H1 (cell line): ENCODE data around the gene DTX4. TPM values are rescaled to one million over a fixed set of nuclear protein-coding genes. Genes with fewer than 3 reads are reported as not detected.

ENCODE experiments used
- CTCF ChIA-PET: fragments of 300-600 bp; sonication (Branson Sonifier 250); formaldehyde crosslinking; loops from one replicate; lab custom pipeline; 2021; ENCODE audit not compliant: partially characterized antibody; lab: Charles Lee
- POLR2A ChIA-PET: fragments of 300-600 bp; sonication (Branson Sonifier 250); formaldehyde crosslinking; loops from one replicate; lab custom pipeline; 2021; ENCODE audit warnings: inconsistent platforms; ENCODE audit not compliant: partially characterized antibody; lab: Charles Lee
- DNase-seq, 2 experiments: peaks; one replicate each; pipeline versions ENCODE4 v3.0.0 to v3.0.0-alpha.2; 2010 to 2022; ENCODE audit warnings: low spot score in 2 of 2, low read depth in 1 of 2, mixed read lengths in 1 of 2
- FAIRE-seq: peaks from 2 replicates; lab custom pipeline; 2011; peaks lifted over from hg19 to GRCh38; lab: Jason Lieb, UNC
- H2AFZ ChIP-seq: 2 replicates; pipeline ENCODE4 v1.8.1; 2012; ENCODE audit warnings: low read length, inconsistent platforms
- H2AK5ac ChIP-seq: 2 replicates; pipeline ENCODE4 v1.6.1; 2013; ENCODE audit warnings: low read depth, low read length
- H2BK120ac ChIP-seq: replicated peaks from 2 replicates; pipeline ENCODE3; 2013; ENCODE audit warnings: low read depth, low read length, inconsistent platforms
- H2BK12ac ChIP-seq: 2 replicates; pipeline ENCODE4 v1.6.1; 2013; ENCODE audit warnings: low read depth, low read length
- H2BK15ac ChIP-seq: 2 replicates; pipeline ENCODE4 v1.6.1; 2013; ENCODE audit warnings: low read length
- H2BK20ac ChIP-seq: 2 replicates; pipeline ENCODE4 v1.6.1; 2013; ENCODE audit warnings: low read length
- H2BK5ac ChIP-seq: 2 replicates; pipeline ENCODE4 v1.6.1; 2013; ENCODE audit warnings: low read depth, low read length
- H3K14ac ChIP-seq: 2 replicates; pipeline ENCODE4 v1.6.1; 2013; ENCODE audit warnings: inconsistent platforms; ENCODE audit not compliant: insufficient read length
- H3K18ac ChIP-seq: 2 replicates; pipeline ENCODE4 v1.6.1; 2013; ENCODE audit warnings: low read length; ENCODE audit errors: extremely low read depth
- H3K23ac ChIP-seq: 2 replicates; pipeline ENCODE4 v1.6.1; 2013; ENCODE audit warnings: inconsistent platforms; ENCODE audit not compliant: insufficient read length
- H3K23me2 ChIP-seq: 2 replicates; pipeline ENCODE4 v1.6.1; 2013; ENCODE audit warnings: low read depth, low read length
- H3K27ac ChIP-seq: 2 replicates; pipeline ENCODE4 v1.6.1; 2011; ENCODE audit warnings: low read depth, low read length, inconsistent platforms
- H3K27me3 ChIP-seq, 4 experiments: replicated peaks in 1 of 4; 1 replicate in 1 of 4; 2 replicates in 3 of 4; pipeline versions ENCODE4 v1.6.1 to v1.8.1; 2011 to 2013; ENCODE audit warnings: low read length in 3 of 4, mild to moderate bottlenecking in 3 of 4, inconsistent platforms in 2 of 4, mixed read lengths in 2 of 4, moderate library complexity in 1 of 4; ENCODE audit not compliant: control insufficient read depth in 3 of 4, insufficient read depth in 3 of 4; ENCODE audit errors: extremely low read depth in 1 of 4
- H3K36me3 ChIP-seq, 4 experiments: 2 replicates each; pipeline versions ENCODE4 v1.6.1 to v1.8.1; 2011 to 2013; ENCODE audit warnings: mild to moderate bottlenecking in 4 of 4, low read length in 3 of 4, moderate library complexity in 2 of 4, control low read depth in 1 of 4, inconsistent platforms in 1 of 4; ENCODE audit not compliant: insufficient read depth in 4 of 4, control insufficient read depth in 2 of 4
- H3K4ac ChIP-seq: replicated peaks from 2 replicates; pipeline ENCODE3; 2013; ENCODE audit warnings: low read length, low read depth, mixed read lengths, inconsistent platforms; ENCODE audit not compliant: insufficient read length
- H3K4me1 ChIP-seq, 4 experiments: replicated peaks in 1 of 4; 1 replicate in 1 of 4; 2 replicates in 3 of 4; pipeline versions ENCODE4 v1.6.1 to v1.8.1; 2011 to 2013; ENCODE audit warnings: low read length in 3 of 4, inconsistent platforms in 2 of 4, mixed read lengths in 1 of 4; ENCODE audit not compliant: insufficient read depth in 4 of 4, control insufficient read depth in 3 of 4
- H3K4me2 ChIP-seq, 2 experiments: 2 replicates each; pipeline versions ENCODE4 v1.6.1 to v1.8.1; 2011 to 2013; ENCODE audit warnings: low read depth in 2 of 2, low read length in 2 of 2, control low read depth in 1 of 2, inconsistent platforms in 1 of 2, mild to moderate bottlenecking in 1 of 2; ENCODE audit not compliant: insufficient read depth in 1 of 2
- H3K4me3 ChIP-seq, 4 experiments: fragments of 200-600, 300-600 bp in 1 of 4; sonication (generic), shearing (Covaris generic), sonication (Bioruptor Twin) in 1 of 4; 2 replicates each; pipeline versions ENCODE4 v1.5.1 to v1.8.1; 2011 to 2016; ENCODE audit warnings: low read length in 4 of 4, low read depth in 3 of 4, control low read depth in 2 of 4, inconsistent platforms in 2 of 4, mild to moderate bottlenecking in 2 of 4, mixed read lengths in 1 of 4, moderate library complexity in 1 of 4; ENCODE audit not compliant: insufficient read depth in 2 of 4; ENCODE audit errors: extremely low read depth in 1 of 4
- H3K56ac ChIP-seq: replicated peaks from 2 replicates; pipeline ENCODE3; 2013; ENCODE audit warnings: low read depth, mild to moderate bottlenecking, mixed read lengths, low read length, inconsistent platforms; ENCODE audit not compliant: insufficient read length
- H3K79me1 ChIP-seq: 2 replicates; pipeline ENCODE4 v1.6.1; 2013; ENCODE audit warnings: low read depth, low read length, control low read depth
- H3K79me2 ChIP-seq, 2 experiments: 2 replicates each; pipeline versions ENCODE4 v1.6.1 to v1.8.1; 2012 to 2013; ENCODE audit warnings: low read length in 2 of 2, mild to moderate bottlenecking in 2 of 2, inconsistent platforms in 1 of 2; ENCODE audit not compliant: insufficient read depth in 2 of 2, control insufficient read depth in 1 of 2
- H3K9ac ChIP-seq, 4 experiments: replicated peaks in 1 of 4; 1 replicate in 1 of 4; 2 replicates in 3 of 4; pipeline versions ENCODE4 v1.6.1 to v1.8.1; 2011 to 2013; ENCODE audit warnings: low read depth in 3 of 4, low read length in 3 of 4, control low read depth in 2 of 4, mild to moderate bottlenecking in 2 of 4, moderate library complexity in 2 of 4, inconsistent platforms in 1 of 4; ENCODE audit errors: extremely low read depth in 1 of 4
- H3K9me3 ChIP-seq, 2 experiments: 2 replicates each; pipeline versions ENCODE4 v1.6.1 to v1.8.1; 2012 to 2013; ENCODE audit warnings: mild to moderate bottlenecking in 2 of 2, moderate library complexity in 2 of 2, control low read depth in 1 of 2, inconsistent platforms in 1 of 2, low read depth in 1 of 2, low read length in 1 of 2, mixed read lengths in 1 of 2; ENCODE audit not compliant: insufficient read depth in 2 of 2
- H4K20me1 ChIP-seq, 2 experiments: replicated peaks in 1 of 2; 2 replicates each; pipeline versions ENCODE3 to v1.8.1; 2011 to 2013; ENCODE audit warnings: inconsistent platforms in 2 of 2, low read length in 2 of 2, mild to moderate bottlenecking in 1 of 2; ENCODE audit not compliant: insufficient read depth in 2 of 2, control insufficient read depth in 1 of 2
- H4K5ac ChIP-seq: 2 replicates; pipeline ENCODE4 v1.6.1; 2013; ENCODE audit warnings: low read length, low read depth, mixed read lengths, inconsistent platforms; ENCODE audit not compliant: insufficient read length
- H4K8ac ChIP-seq: 2 replicates; pipeline ENCODE4 v1.8.0; 2013; ENCODE audit warnings: mild to moderate bottlenecking, moderate library complexity, low read length, inconsistent platforms; ENCODE audit not compliant: insufficient read depth; ENCODE audit errors: extremely low read depth
- H4K91ac ChIP-seq: replicated peaks from 2 replicates; pipeline ENCODE3; 2013; ENCODE audit warnings: low read length, mixed read lengths, inconsistent platforms; ENCODE audit not compliant: insufficient read length
- CTCF ChIP-seq, 3 experiments: IDR thresholded peaks; 1 replicate in 2 of 3; 2 replicates in 1 of 3; pipeline versions ENCODE4 v1.5.1 to v1.6.1; 2011; ENCODE audit warnings: low read length in 3 of 3, mild to moderate bottlenecking in 3 of 3, inconsistent platforms in 2 of 3, low read depth in 1 of 3, moderate library complexity in 1 of 3; ENCODE audit not compliant: insufficient read depth in 1 of 3; ENCODE audit errors: control extremely low read depth in 1 of 3
- HDAC6 ChIP-seq: IDR thresholded peaks from one replicate; pipeline ENCODE4 v1.7.1; 2012; ENCODE audit warnings: low read depth, mild to moderate bottlenecking, inconsistent platforms, low read length, moderate library complexity
- RAD21 ChIP-seq, 2 experiments: IDR thresholded peaks in 1 of 2; conservative IDR thresholded peaks in 1 of 2; 2 replicates each; pipeline ENCODE4 v1.6.1; 2011; ENCODE audit warnings: low read depth in 2 of 2, low read length in 2 of 2, improper control_type of control experiment in 1 of 2, inconsistent platforms in 1 of 2, mild to moderate bottlenecking in 1 of 2, moderate library complexity in 1 of 2
- SP4 ChIP-seq: IDR thresholded peaks from 2 replicates; pipeline ENCODE4 v1.6.1; 2012; ENCODE audit warnings: low read length, inconsistent platforms
- YY1 ChIP-seq: IDR thresholded peaks from 2 replicates; pipeline ENCODE4 v1.6.1; 2011; ENCODE audit warnings: low read depth, mild to moderate bottlenecking, low read length
- WGBS, 2 experiments: shearing (Covaris generic) in 1 of 2; methylation state at CpG; one replicate each; pipeline versions ENCODE4 v1.1.6 to v1.1.7; 2013 to 2015; ENCODE audit warnings: low lambda C conversion rate in 2 of 2, mixed read lengths in 2 of 2, inconsistent platforms in 1 of 2, low coverage in 1 of 2, missing lambda C conversion rate in 1 of 2; ENCODE audit not compliant: insufficient replicate concordance in 2 of 2, insufficient coverage in 1 of 2, insufficient read length in 1 of 2; ENCODE audit errors: extremely low coverage in 1 of 2, missing lambda C conversion rate in 1 of 2; 5-methylcytosine and 5-hydroxymethylcytosine counted together
- polyA plus RNA-seq, 7 experiments: library from polyadenylated mRNA; depleted of rRNA in 3 of 7; stranded (reverse) in 5 of 7; unstranded in 2 of 7; fragments of >200 nt in 5 of 7; fragments of 200-250 nt in 2 of 7; gene quantifications; 1 replicate in 5 of 7; 2 replicates in 1 of 7; 4 replicates in 1 of 7; pipeline versions ENCODE4 v1.2.1 to v1.2.3, GENCODE V29; 2011 to 2013; ENCODE audit warnings: missing spikeins in 2 of 7, mixed read lengths in 2 of 7
- total RNA-seq: library from RNA; stranded (reverse); fragmentation: NEBNext Ultra II Directional; extraction: Animal tissue kit (Norgen Biotek cat#: 25700); gene quantifications from 2 replicates; pipeline ENCODE4 v1.2.1, GENCODE V29; 2021

DTX4 gene
- total and polyA plus RNA-seq, 2 of the 8 experiments (the other 6 are each of a cell fraction or from before 2014, with no cell fraction given) = 5.1 to 18.8 TPM

GRCh38 chr11:59186130-59186594 is 14.2 kb downstream of the DTX4 start:
- H4K91ac ChIP-seq = no peak overlapping the region
- H3K23me2 ChIP-seq = no peaks in the 10 kb centered on the region
- no peaks in the 10 kb centered on the region for H3K27me3 ChIP-seq
- H2BK5ac ChIP-seq = no peak overlapping the region
- TF ChIP-seq SP4 (no peak), YY1 (peak; percentile 82; the same call in 1 of the 2 replicates), CTCF (IDR thresholded peaks at IDR 0.05; ENCODE audit: control extremely low read depth in 1 of 3, insufficient read depth in 1 of 3, low read depth in 1 of 3, low read length in 3 of 3) (peak; percentile 65 to 73 (median 72)), RAD21 (IDR thresholded peaks at IDR 0.05 in 1 of 2, conservative IDR thresholded peaks at IDR 0.05 in 1 of 2; ENCODE audit: low read depth in 2 of 2, low read length in 2 of 2) (peak; percentile 33 to 39; a peak in 3 of 4 replicates), HDAC6 (no peak)
- peaks cover 2 to 29% (median 12%) of the 10 kb centered on the region in 4 experiments; a peak in 6 of 8 replicates for H3K36me3 ChIP-seq
- H3K4me2 ChIP-seq = no peak overlapping the region
- no peak overlapping the region for H4K5ac ChIP-seq
- H3K9me3 ChIP-seq = no peaks in the 10 kb centered on the region
- no peak overlapping the region for H3K4me3 ChIP-seq
- H3K56ac ChIP-seq = no peak overlapping the region
- H3K4me1 ChIP-seq = peaks cover 0 to 4% (median 0%) of the 10 kb centered on the region in 4 experiments; a peak in 2 of 7 replicates
- H3K4ac ChIP-seq = no peak overlapping the region
- H3K79me1 ChIP-seq = peaks cover 6% of the 10 kb centered on the region; the same call in 1 of the 2 replicates
- H2AFZ ChIP-seq = no peak overlapping the region
- no peak overlapping the region for H4K8ac ChIP-seq
- POLR2A ChIA-PET = interaction anchor here (1.3 to 9.4 kb wide), 2 partner anchors 13 to 20 kb away, joined by 3 to 79 read pairs; partner anchors contain the start of gene DTX4
- peaks cover 2 to 3% of the 10 kb centered on the region in 2 experiments for H4K20me1 ChIP-seq
- H2BK120ac ChIP-seq = no peak overlapping the region
- no peak overlapping the region for H3K23ac ChIP-seq
- FAIRE-seq (no peak), DNase-seq (peak in 1 of 2 experiments; percentile 82)
- no peak overlapping the region for H3K9ac ChIP-seq
- 0 out of 2 replicates have a peak overlapping the region, but pooled peaks have one; percentile 40 for H2BK15ac ChIP-seq
- no peak overlapping the region for H3K27ac ChIP-seq
- no peak overlapping the region for H2BK12ac ChIP-seq
- WGBS, 2 experiments = 86% methylated on average over 5 of the region's 5 CpGs; no CpG with 5 or more reads in 1 of the 2 experiments
- no peak overlapping the region for H3K14ac ChIP-seq
- CTCF ChIA-PET = interaction anchor here (0.6 to 9.5 kb wide), 37 partner anchors 9 to 1723 kb away, joined by 3 to 201 read pairs (median 4); partner anchors contain the start of genes DTX4, GLYATL1, MPEG1 and OR5A1
- no peak overlapping the region for H2BK20ac ChIP-seq
- H3K18ac ChIP-seq = no peak overlapping the region
- no peak overlapping the region for H2AK5ac ChIP-seq
- 0 out of 4 replicates have a peak, but pooled peaks cover 0 to 8% of the 10 kb centered on the region in 2 experiments for H3K79me2 ChIP-seq
